DMS79 treated with DMSO at 0.1 percent for 48 hours (cell line): ENCODE measurements around the gene PDLIM5.
A peak's percentile ranks its signal among the peaks of the same experiment; 100 is the strongest.

Experiments
- DNase-seq: peaks from one replicate; lab custom pipeline; 2025; lab: John Stamatoyannopoulos, UW

PDLIM5 gene

GRCh38 chr4:94561249-94562024 lies 109.7 kb downstream of the PDLIM5 start:
- no peak for DNase-seq

DNA sequence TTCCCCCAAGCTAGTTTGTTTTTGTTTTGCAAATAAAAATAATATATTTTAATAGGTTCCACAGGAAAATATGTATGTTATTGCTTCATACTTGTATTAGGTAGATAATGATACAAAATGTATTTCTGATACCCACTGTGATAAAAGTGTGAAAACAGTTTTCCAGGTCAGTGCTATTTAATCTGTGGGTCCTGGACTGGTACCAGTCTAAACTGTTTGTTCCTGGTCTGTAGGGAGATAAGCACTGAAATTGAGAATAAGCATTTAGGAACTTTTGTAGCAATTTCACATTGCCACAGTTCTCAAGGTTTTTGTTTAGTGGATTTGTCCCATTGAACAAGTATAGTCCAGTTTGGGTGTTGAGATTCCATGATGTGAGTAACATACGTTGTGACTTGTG lies 110.5 kb downstream of the PDLIM5 start:
- no peak for DNase-seq

DNA sequence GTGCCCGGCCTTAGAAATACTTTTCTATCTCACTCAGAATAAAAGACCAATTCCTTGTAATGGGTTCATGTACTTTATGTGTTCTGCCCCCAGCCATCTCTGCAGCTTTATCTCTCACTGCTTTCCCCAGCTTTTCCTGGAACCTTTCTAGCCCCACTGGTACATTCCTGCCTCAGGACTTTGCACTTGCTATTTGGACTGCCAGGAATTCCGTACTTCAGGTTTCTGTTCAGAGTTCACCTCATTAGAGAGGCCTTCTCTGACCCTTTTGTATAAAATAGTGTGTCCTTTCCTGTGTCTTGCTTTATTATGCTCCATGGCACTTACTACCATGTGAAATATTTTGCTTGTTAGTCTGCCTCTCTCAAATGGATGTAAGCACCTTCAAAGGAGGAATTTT lies 112.5 kb downstream of the PDLIM5 start:
- no peak for DNase-seq

DNA sequence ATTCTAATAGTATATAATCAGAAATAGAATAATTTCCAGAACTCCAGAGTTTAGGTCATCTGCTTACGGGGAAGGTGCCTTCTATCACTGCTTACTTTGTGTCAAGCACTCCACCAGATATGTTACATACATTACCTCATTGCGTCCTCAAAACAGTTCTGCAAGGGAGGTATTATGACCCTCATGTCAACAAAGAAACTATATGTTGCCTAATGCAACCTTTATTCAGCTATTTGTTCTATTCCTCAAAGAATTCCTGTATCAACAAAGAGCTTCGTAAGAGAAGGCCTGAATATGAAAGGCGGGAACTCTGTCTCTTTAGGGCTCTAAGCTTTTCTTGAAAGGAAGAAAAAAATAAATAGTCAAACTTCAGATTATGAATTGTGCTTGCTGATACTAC lies 114.7 kb downstream of the PDLIM5 start:
- DNase-seq: no peak

DNA sequence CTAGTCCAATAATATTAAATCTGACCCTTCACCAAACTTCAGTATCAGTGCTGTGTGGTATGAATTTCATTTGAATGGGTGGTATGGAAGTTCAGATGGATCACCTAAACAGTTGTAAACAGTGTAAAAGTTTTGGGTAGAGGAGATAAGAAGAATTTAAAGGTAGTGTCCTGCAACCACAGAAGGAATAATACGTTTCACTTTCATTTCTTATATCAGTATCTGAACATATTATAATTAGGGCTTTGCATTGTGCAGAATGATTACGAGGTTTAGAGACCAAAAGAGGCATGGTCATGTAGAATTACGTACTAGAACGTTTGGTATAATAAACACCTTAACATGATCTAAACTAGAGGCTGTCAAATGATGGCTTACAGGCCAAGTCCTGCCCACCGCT lies 116.1 kb downstream of the PDLIM5 start:
- no peak for DNase-seq

GRCh38 chr4:94570558-94570957 lies 118.8 kb downstream of the PDLIM5 start:
- DNase-seq: no peak

- no peak for DNase-seq
Measured at GRCh38 chr4:94571298-94571697, 119.6 kb downstream of the PDLIM5 start.

GRCh38 chr4:94571715-94572114 lies 120.0 kb downstream of the PDLIM5 start:
- no peak for DNase-seq

- DNase-seq: no peak
Measured at GRCh38 chr4:94574050-94574449, 122.3 kb downstream of the PDLIM5 start.

DNA sequence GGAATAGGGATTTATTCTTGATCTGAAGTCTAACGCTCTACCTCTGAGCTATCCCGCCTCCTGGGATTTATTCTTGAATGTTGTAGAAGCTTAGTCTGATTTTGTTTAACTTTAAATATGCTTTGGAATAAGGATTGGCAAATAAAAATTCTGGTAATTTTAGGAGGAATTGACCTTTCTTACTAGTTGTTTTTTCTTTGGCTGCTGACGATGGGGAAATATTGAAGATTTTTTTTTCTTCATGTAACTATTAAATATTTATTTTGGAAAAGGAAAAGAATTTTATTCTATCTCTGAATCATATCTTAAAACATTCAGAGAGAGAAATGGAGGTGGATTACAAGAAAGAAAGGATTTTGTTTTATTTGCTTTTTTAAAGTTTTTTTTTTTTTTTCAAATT lies 122.9 kb downstream of the PDLIM5 start:
- no peak for DNase-seq

DNA sequence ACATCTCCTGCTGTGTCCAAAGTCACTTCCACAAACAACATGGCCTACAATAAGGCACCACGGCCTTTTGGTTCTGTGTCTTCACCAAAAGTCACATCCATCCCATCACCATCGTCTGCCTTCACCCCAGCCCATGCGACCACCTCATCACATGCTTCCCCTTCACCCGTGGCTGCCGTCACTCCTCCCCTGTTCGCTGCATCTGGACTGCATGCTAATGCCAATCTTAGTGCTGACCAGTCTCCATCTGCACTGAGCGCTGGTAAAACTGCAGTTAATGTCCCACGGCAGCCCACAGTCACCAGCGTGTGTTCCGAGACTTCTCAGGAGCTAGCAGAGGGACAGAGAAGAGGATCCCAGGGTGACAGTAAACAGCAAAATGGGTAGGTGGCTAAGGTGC lies 123.9 kb downstream of the PDLIM5 start:
- no peak for DNase-seq

GRCh38 chr4:94576210-94576609 lies 124.5 kb downstream of the PDLIM5 start:
- DNase-seq: no peak

DNA sequence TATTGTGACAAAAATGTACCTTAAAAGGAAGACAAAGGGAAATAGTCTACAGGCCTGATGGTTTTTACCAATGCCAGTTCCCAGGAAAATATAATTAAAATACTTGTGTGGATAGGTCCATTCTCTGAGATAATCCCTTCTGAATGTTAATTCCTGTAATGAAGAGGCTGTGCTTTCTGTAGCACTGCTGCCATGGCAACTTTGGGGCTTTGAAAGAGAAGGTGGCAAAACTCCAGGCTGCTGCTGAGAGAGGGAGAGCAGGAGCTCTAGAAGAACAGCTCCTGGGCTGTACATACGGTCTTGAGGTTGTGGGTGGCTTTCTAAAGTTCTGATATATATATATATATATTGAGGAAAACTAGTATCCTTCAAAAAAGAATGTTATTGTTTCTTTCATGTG lies 125.4 kb downstream of the PDLIM5 start:
- peak; percentile 15 for DNase-seq

- DNase-seq: no peak
Measured at GRCh38 chr4:94578195-94578594, 126.5 kb downstream of the PDLIM5 start.

GRCh38 chr4:94581766-94582165 lies 130.0 kb downstream of the PDLIM5 start:
- no peak for DNase-seq

DNA sequence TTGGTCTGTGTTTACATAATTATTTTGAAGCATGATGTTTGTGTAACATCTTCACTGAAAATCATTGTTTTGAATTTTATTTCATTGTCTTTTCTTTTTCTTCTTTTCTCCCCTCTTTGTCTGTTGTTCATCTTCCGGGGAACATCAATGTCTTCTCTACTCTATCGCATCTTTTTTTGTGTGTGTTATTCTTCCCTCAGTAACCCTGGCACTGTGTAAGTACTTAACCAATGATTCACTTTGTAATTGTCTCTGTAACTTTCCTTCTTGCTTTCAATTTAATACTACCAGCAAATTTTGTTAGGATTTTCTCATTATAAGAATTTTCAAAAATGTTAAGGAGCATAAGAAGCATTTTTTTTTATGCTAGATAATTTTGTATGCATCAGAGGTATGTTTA lies 130.8 kb downstream of the PDLIM5 start:
- DNase-seq: no peak

- no peak for DNase-seq
Measured at GRCh38 chr4:94583914-94584641, 132.3 kb downstream of the PDLIM5 start.

GRCh38 chr4:94588896-94589693 lies 137.4 kb downstream of the PDLIM5 start:
- no peak for DNase-seq

DNA sequence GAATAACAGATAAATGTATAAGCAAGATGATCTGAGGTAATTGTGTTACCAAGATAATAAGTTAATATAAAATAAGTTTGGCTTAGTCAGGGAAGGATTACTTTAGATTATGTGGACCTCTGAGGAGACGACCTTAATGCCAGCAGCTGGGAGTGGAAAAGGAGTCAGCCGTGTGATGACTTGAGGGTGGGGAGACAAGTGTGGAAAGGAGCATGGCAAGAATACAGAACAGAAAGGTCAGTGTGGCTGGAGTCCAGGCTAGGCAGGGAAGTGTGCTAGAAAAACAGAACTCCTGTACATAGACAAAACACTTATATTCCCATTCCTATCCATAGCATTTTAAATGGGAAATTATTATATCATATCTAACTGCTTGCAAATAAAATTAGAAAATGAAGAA lies 138.8 kb downstream of the PDLIM5 start:
- no peak for DNase-seq

GRCh38 chr4:94591289-94591688 lies 139.5 kb downstream of the PDLIM5 start:
- DNase-seq: no peak

DNA sequence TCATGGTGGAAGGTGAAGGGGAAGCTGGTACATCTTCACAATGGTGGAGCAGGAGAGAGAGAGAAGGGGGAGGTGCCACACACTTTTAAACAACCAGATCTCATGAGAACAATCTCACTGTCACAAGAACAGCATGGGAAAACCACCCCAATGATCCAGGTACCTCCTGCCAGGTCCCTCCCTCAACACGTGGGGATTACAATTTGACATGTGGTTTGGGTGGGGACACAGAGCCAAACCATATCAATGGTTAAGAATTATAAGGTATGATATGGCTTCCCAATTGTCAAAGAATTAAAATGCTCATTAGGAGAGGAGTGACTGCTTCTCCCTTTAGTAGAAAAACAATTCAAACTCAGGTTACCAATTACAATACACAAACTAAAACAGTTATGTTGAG lies 143.3 kb downstream of the PDLIM5 start:
- DNase-seq: no peak

DNA sequence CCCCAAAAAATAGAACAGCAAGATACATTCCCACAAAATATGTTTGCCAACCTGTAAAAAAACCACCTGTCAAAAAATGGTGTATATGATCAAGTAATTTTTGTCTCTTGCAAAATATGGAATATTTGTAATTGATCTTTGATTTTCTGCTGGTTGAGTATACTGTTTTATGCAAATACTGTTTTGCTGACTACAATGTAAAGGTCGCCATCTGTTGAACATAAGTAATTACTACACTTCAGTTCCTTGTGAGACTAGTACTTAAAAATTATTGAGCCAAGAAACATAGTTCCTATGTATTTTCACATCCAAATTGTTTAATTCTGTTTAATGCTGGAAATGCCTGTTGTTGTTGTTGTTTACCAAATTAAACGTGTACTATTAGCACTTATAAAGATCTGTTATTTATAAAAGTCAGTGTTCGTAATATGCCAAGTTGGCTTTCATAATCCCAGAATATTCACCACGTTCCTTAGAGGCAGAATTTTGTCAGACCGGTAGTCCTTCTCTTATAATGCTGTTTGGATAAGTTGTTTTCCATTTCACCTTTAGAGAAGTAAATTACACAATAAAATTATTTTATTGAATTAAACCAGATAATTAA lies 144.2 kb downstream of the PDLIM5 start:
- peak; percentile 25 for DNase-seq
